Astrocyte (in vitro differentiated cells and primary cell): ENCODE results near the gene ESYT3. TPM values are rescaled to one million over a fixed set of nuclear protein-coding genes. Genes with fewer than 3 reads are reported as not detected.
A peak's percentile ranks its signal among the peaks of the same experiment; 100 is the strongest.

ENCODE experiments used
- DNase-seq: peaks from one replicate; pipeline ENCODE4 v3.0.0-alpha.2; 2010; ENCODE audit warnings: low read depth
- FAIRE-seq: peaks from 2 replicates; lab custom pipeline; 2011; peaks lifted over from hg19 to GRCh38; lab: Jason Lieb, UNC
- H2AFZ ChIP-seq: 2 replicates; pipeline ENCODE4 v1.6.0; 2012; ENCODE audit warnings: low read depth, low read length, inconsistent platforms
- H3K27ac ChIP-seq: 2 replicates; pipeline ENCODE4 v1.5.1; 2011; ENCODE audit warnings: low read depth, low read length, inconsistent platforms
- H3K27me3 ChIP-seq: 2 replicates; pipeline ENCODE4 v1.6.0; 2011; ENCODE audit warnings: low read length, inconsistent platforms; ENCODE audit not compliant: insufficient read depth
- H3K36me3 ChIP-seq: 2 replicates; pipeline ENCODE4 v1.5.1; 2011; ENCODE audit warnings: low read length, inconsistent platforms; ENCODE audit not compliant: insufficient read depth
- H3K4me1 ChIP-seq: 2 replicates; pipeline ENCODE4 v1.5.1; 2011; ENCODE audit warnings: low read length, inconsistent platforms; ENCODE audit not compliant: insufficient read depth
- H3K4me2 ChIP-seq: 2 replicates; pipeline ENCODE4 v1.6.0; 2012; ENCODE audit warnings: low read length, inconsistent platforms
- H3K4me3 ChIP-seq: 2 replicates; pipeline ENCODE4 v1.5.1; 2011; ENCODE audit warnings: low read depth, mild to moderate bottlenecking, low read length, inconsistent platforms; ENCODE audit not compliant: insufficient read depth
- H3K79me2 ChIP-seq: 2 replicates; pipeline ENCODE4 v1.6.0; 2012; ENCODE audit warnings: mild to moderate bottlenecking, low read length, inconsistent platforms; ENCODE audit not compliant: insufficient read depth
- H3K9ac ChIP-seq: 2 replicates; pipeline ENCODE4 v1.6.0; 2012; ENCODE audit warnings: mild to moderate bottlenecking, low read length, inconsistent platforms
- H3K9me3 ChIP-seq: 2 replicates; pipeline ENCODE4 v1.5.1; 2012; ENCODE audit warnings: low read depth, mild to moderate bottlenecking, low read length, inconsistent platforms; ENCODE audit not compliant: insufficient read depth
- H4K20me1 ChIP-seq: 2 replicates; pipeline ENCODE4 v1.6.0; 2012; ENCODE audit warnings: low read length, inconsistent platforms; ENCODE audit not compliant: insufficient read depth
- H3K27ac Mint-ChIP-seq: one replicate; pipeline ENCODE4 v1.8.0; 2021; ENCODE audit warnings: mild to moderate bottlenecking, mixed read lengths; ENCODE audit not compliant: unreplicated experiment
- H3K27me3 Mint-ChIP-seq: one replicate; pipeline ENCODE4 v1.8.0; 2021; ENCODE audit warnings: low read depth, mixed read lengths; ENCODE audit not compliant: unreplicated experiment
- H3K36me3 Mint-ChIP-seq: one replicate; pipeline ENCODE4 v1.8.0; 2021; ENCODE audit warnings: low read depth, mixed read lengths; ENCODE audit not compliant: unreplicated experiment
- H3K4me1 Mint-ChIP-seq: one replicate; pipeline ENCODE4 v1.8.0; 2021; ENCODE audit warnings: low read depth, mixed read lengths; ENCODE audit not compliant: unreplicated experiment
- H3K4me3 Mint-ChIP-seq: one replicate; pipeline ENCODE4 v1.8.0; 2021; ENCODE audit warnings: mild to moderate bottlenecking, moderate library complexity, mixed read lengths; ENCODE audit not compliant: unreplicated experiment
- H3K9me3 Mint-ChIP-seq: one replicate; pipeline ENCODE4 v1.8.0; 2021; ENCODE audit warnings: mild to moderate bottlenecking, mixed read lengths; ENCODE audit not compliant: unreplicated experiment
- EZH2 ChIP-seq: IDR thresholded peaks from 2 replicates; pipeline ENCODE4 v1.6.1; 2012; ENCODE audit warnings: mild to moderate bottlenecking, low read length, inconsistent platforms; ENCODE audit not compliant: insufficient read depth
- total RNA-seq: library from RNA; stranded (reverse); gene quantifications from 2 replicates; pipeline ENCODE4 v1.2.1, GENCODE V29; 2021
- TF ChIP-seq, protein P1 (sequence below): IDR thresholded peaks from 2 replicates; pipeline ENCODE4 v1.5.1; 2011; ENCODE audit warnings: low read depth, mild to moderate bottlenecking, inconsistent platforms, low read length, moderate library complexity; ENCODE audit not compliant: insufficient read depth

Gene ESYT3
- total RNA-seq, 1 donor from 2014 or later = 2.0 TPM

DNA sequence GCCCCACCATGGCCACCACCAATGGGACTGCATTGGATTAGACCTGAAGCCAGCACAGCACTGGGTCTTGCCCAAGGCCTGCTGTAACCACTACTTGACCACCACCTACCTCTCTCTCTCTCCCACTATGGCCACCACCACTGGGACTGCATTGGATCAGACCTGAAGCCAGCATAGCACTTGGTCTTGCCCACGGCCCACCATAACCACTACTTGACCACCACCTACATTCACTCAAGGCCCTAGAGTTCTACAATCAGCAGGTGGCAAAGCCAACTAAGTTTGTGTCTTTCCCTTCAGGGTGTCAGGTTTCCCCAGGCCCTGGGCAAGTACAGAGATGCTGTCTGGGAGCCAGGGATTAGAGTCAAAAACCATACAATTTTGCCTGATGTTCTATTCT, 57.6 kb downstream of the ESYT3 start:
- Histone ChIP-seq H3K9me3 (no peaks in the 10 kb centered on the region), H4K20me1 (no peaks in the 10 kb centered on the region), H3K4me1 (no peaks in the 10 kb centered on the region), H3K27me3 (no peaks in the 10 kb centered on the region), H3K27ac (no peak overlapping the region), H3K4me2 (no peak overlapping the region), H3K4me3 (no peak overlapping the region), H2AFZ (no peak overlapping the region), H3K9ac (no peak overlapping the region), H3K36me3 (no peaks in the 10 kb centered on the region), H3K79me2 (no peaks in the 10 kb centered on the region)
- Mint-ChIP-seq H3K9me3 (peaks cover 15% of the 10 kb centered on the region), H3K4me3 (no peak overlapping the region), H3K27ac (no peak overlapping the region), H3K4me1 (peaks cover 6% of the 10 kb centered on the region), H3K36me3 (peaks cover 8% of the 10 kb centered on the region), H3K27me3 (no peaks in the 10 kb centered on the region)
- TF ChIP-seq, protein P1, sequence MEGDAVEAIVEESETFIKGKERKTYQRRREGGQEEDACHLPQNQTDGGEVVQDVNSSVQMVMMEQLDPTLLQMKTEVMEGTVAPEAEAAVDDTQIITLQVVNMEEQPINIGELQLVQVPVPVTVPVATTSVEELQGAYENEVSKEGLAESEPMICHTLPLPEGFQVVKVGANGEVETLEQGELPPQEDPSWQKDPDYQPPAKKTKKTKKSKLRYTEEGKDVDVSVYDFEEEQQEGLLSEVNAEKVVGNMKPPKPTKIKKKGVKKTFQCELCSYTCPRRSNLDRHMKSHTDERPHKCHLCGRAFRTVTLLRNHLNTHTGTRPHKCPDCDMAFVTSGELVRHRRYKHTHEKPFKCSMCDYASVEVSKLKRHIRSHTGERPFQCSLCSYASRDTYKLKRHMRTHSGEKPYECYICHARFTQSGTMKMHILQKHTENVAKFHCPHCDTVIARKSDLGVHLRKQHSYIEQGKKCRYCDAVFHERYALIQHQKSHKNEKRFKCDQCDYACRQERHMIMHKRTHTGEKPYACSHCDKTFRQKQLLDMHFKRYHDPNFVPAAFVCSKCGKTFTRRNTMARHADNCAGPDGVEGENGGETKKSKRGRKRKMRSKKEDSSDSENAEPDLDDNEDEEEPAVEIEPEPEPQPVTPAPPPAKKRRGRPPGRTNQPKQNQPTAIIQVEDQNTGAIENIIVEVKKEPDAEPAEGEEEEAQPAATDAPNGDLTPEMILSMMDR = no peak
- DNase-seq = no peak
- no peak for FAIRE-seq

- DNase-seq = no peak
- no peaks in the 10 kb centered on the region for H3K27me3 Mint-ChIP-seq
- H3K27ac ChIP-seq = no peak overlapping the region
- H3K9me3 ChIP-seq = no peaks in the 10 kb centered on the region
- H3K36me3 ChIP-seq = no peaks in the 10 kb centered on the region
- no peaks in the 10 kb centered on the region for H3K4me1 ChIP-seq
- no peak overlapping the region for H2AFZ ChIP-seq
- no peak overlapping the region for H3K4me3 ChIP-seq
- TF ChIP-seq EZH2 = no peak
- TF ChIP-seq, protein P1 = no peak
- no peaks in the 10 kb centered on the region for H4K20me1 ChIP-seq
- peaks cover 6% of the 10 kb centered on the region for H3K4me1 Mint-ChIP-seq
- H3K27ac Mint-ChIP-seq = no peak overlapping the region
- no peaks in the 10 kb centered on the region for H3K79me2 ChIP-seq
- no peak overlapping the region for H3K4me2 ChIP-seq
- H3K4me3 Mint-ChIP-seq = no peak overlapping the region
- no peak overlapping the region for H3K9ac ChIP-seq
- peaks cover 9% of the 10 kb centered on the region for H3K9me3 Mint-ChIP-seq
- FAIRE-seq = no peak
- peaks cover 8% of the 10 kb centered on the region for H3K36me3 Mint-ChIP-seq
- H3K27me3 ChIP-seq = no peaks in the 10 kb centered on the region
These were observed 58.7 kb downstream of the ESYT3 start for GRCh38 chr3:138492980-138493675.

GRCh38 chr3:138493804-138494606, 59.6 kb downstream of the ESYT3 start:
- Mint-ChIP-seq H3K36me3 (peaks cover 4% of the 10 kb centered on the region), H3K27me3 (no peaks in the 10 kb centered on the region), H3K27ac (no peak overlapping the region), H3K9me3 (peaks cover 6% of the 10 kb centered on the region), H3K4me3 (no peak overlapping the region), H3K4me1 (peaks cover 6% of the 10 kb centered on the region)
- Histone ChIP-seq H3K79me2 (no peaks in the 10 kb centered on the region), H3K36me3 (no peaks in the 10 kb centered on the region), H3K9me3 (no peaks in the 10 kb centered on the region), H3K4me2 (no peak overlapping the region), H2AFZ (no peak overlapping the region), H3K9ac (no peak overlapping the region), H3K27me3 (no peaks in the 10 kb centered on the region), H3K4me1 (no peaks in the 10 kb centered on the region), H3K27ac (no peak overlapping the region), H3K4me3 (no peak overlapping the region), H4K20me1 (no peaks in the 10 kb centered on the region)
- DNase-seq (peak; percentile 43), FAIRE-seq (peak; percentile 83)
- no peak for TF ChIP-seq EZH2
- TF ChIP-seq, protein P1 = no peak
